Esophagus muscularis mucosa (tissue), 4 donors: ENCODE data around the gene GFRA1. TPM values are rescaled to one million over a fixed set of nuclear protein-coding genes. Genes with fewer than 3 reads are reported as not detected.

Experiments
- DNase-seq: peaks from one replicate; pipeline ENCODE4 v3.0.0-alpha.2; 2017; ENCODE audit errors: extremely low spot score
- H3K27ac ChIP-seq, 4 donors: fragments of 200-600 bp; sonication (generic); replicated peaks in 1 of 4; 1 replicate in 3 of 4; 2 replicates in 1 of 4; pipeline ENCODE4 v1.5.1; 2016 to 2019; ENCODE audit warnings: mild to moderate bottlenecking in 1 of 4
- H3K27me3 ChIP-seq, 4 donors: fragments of 200-600 bp; sonication (generic); one replicate each; pipeline versions ENCODE4 v1.5.1 to v1.6.0; 2016 to 2019
- H3K36me3 ChIP-seq, 4 donors: fragments of 200-600 bp; sonication (generic); one replicate each; pipeline ENCODE4 v1.5.1; 2016 to 2019
- H3K4me1 ChIP-seq, 4 donors: fragments of 200-600 bp; sonication (generic); one replicate each; pipeline ENCODE4 v1.5.1; 2016 to 2019
- H3K4me3 ChIP-seq, 4 donors: fragments of 200-600 bp; sonication (generic); 1 replicate in 2 of 4; 2 replicates in 2 of 4; pipeline ENCODE4 v1.5.1; 2016 to 2019; ENCODE audit warnings: mild to moderate bottlenecking in 4 of 4, moderate library complexity in 1 of 4
- H3K9me3 ChIP-seq, 4 donors: fragments of 200-600 bp; sonication (generic); 1 replicate in 3 of 4; 2 replicates in 1 of 4; pipeline ENCODE4 v1.5.1; 2016 to 2019
- EP300 ChIP-seq: sonication (generic); formaldehyde crosslinking; IDR thresholded peaks from one replicate; pipeline ENCODE4 v1.6.1; 2017; ENCODE audit warnings: antibody characterized with exemption
- POLR2A ChIP-seq: fragments of 450-650 bp; IDR thresholded peaks from one replicate; pipeline ENCODE4 v1.6.1; 2017; ENCODE audit warnings: antibody characterized with exemption, moderate library complexity, mild to moderate bottlenecking, low read depth
- POLR2AphosphoS5 ChIP-seq, 2 donors: sonication (generic); formaldehyde crosslinking; IDR thresholded peaks; one replicate each; pipeline ENCODE4 v1.6.1; 2017; ENCODE audit warnings: antibody characterized with exemption in 2 of 2
- WGBS: methylation state at CpG from one replicate; pipeline ENCODE4 v1.1.5; 2018; 5-methylcytosine and 5-hydroxymethylcytosine counted together
- intact Hi-C: fragments of 100-400 bp; cut with DNase I; formaldehyde crosslinking; loops from one replicate; pipeline ENCODE4 v1.15.1; 2023
- total RNA-seq, 4 donors: library from RNA; depleted of rRNA; stranded (reverse); fragments of >200 nt; gene quantifications; one replicate each; pipeline versions ENCODE4 v1.1.0 to v1.2.1, GENCODE V29; 2016
- TF ChIP-seq, protein P1 (sequence below), 3 experiments: fragments of 200-600 bp in 2 of 3; fragments of 450-650 bp in 1 of 3; sonication (generic) in 2 of 3; IDR thresholded peaks; one replicate each; pipeline ENCODE4 v1.5.1; 2017 to 2019; ENCODE audit warnings: antibody characterized with exemption in 3 of 3, mild to moderate bottlenecking in 2 of 3, moderate library complexity in 1 of 3

Gene GFRA1
- total RNA-seq, 4 donors from 2014 or later = 44.0 to 73.4 (median 64.5) TPM

DNA sequence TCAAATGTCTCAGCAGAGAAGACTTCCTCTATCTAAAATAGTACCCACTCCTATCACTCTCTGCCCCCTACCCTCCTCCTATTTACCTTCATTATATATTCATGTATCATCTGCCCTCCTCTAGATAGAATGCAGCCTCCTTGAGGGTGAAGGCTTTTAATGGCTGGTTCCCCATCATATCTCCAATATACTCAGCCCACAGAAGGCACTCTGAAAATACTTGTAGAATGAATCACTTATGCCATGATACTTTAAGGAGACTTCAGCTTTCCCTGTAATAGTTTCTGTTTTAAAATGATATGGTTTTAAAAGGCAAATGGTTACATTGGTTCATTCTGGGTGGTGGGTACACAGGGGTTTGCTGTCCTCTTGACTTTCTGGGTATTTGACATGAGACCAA lies 25.3 kb downstream of the GFRA1 start:
- no peak for DNase-seq
- Histone ChIP-seq H3K27ac (no peak overlapping the region), H3K27me3 (no peaks in the 10 kb centered on the region), H3K36me3 (no peaks in the 10 kb centered on the region), H3K4me1 (no peaks in the 10 kb centered on the region), H3K4me3 (no peak overlapping the region), H3K9me3 (no peaks in the 10 kb centered on the region)
- TF ChIP-seq, protein P1, sequence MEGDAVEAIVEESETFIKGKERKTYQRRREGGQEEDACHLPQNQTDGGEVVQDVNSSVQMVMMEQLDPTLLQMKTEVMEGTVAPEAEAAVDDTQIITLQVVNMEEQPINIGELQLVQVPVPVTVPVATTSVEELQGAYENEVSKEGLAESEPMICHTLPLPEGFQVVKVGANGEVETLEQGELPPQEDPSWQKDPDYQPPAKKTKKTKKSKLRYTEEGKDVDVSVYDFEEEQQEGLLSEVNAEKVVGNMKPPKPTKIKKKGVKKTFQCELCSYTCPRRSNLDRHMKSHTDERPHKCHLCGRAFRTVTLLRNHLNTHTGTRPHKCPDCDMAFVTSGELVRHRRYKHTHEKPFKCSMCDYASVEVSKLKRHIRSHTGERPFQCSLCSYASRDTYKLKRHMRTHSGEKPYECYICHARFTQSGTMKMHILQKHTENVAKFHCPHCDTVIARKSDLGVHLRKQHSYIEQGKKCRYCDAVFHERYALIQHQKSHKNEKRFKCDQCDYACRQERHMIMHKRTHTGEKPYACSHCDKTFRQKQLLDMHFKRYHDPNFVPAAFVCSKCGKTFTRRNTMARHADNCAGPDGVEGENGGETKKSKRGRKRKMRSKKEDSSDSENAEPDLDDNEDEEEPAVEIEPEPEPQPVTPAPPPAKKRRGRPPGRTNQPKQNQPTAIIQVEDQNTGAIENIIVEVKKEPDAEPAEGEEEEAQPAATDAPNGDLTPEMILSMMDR (IDR thresholded peaks at IDR 0.05) = no peak
- no peak for TF ChIP-seq POLR2A
- intact Hi-C loops = no loop called here

DNA sequence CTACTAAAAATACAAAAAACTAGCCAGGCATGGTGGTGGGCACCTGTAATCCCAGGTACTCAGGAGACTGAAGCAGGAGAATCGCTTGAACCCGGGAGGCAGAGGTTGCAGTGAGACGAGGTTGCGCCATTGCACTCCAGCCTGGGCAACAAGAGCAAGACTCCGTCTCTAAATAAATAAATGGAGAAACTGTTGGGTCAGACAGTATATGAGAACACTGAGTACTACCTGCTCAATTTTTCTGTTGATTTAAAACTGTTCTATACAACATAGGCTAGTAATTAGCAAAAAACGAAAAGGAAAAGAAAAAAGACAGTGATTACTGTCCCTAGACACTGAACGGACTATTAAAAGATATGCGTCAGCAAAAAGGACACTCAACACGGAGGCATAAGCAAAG lies 26.7 kb downstream of the GFRA1 start:
- WGBS = 79% methylated on average over 9 of the region's 9 CpGs
- Histone ChIP-seq H3K27me3 (no peaks in the 10 kb centered on the region), H3K4me1 (no peaks in the 10 kb centered on the region), H3K4me3 (no peak overlapping the region), H3K36me3 (no peaks in the 10 kb centered on the region), H3K27ac (no peak overlapping the region), H3K9me3 (no peaks in the 10 kb centered on the region)
- DNase-seq = no peak
- TF ChIP-seq, protein P1 (IDR thresholded peaks at IDR 0.05) = no peak
- no peak for TF ChIP-seq EP300
- no peak for TF ChIP-seq POLR2A
- TF ChIP-seq POLR2AphosphoS5 (IDR thresholded peaks at IDR 0.05) = no peak
- intact Hi-C loops = no loop called here

DNA sequence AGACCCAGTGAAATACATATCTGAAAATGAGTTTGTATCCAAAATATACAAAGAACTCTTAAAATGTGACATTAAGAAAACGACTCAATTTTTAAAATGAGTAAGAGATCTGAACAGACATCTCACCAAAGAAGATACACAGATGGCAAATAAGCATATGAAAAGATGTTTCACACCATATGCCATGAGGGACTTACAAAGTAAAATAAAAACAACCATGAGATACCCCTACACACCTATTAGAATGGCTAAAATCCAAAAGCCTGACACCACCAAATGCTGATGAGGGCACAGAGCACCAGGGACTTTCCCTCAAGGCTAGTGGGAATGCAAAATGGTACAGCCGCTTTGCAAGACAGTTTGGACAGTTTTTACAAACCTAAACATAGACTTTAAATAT lies 27.9 kb downstream of the GFRA1 start:
- intact Hi-C loops = no loop called here
- Histone ChIP-seq H3K36me3 (no peaks in the 10 kb centered on the region), H3K27me3 (peaks cover 0 to 7% (median 0%) of the 10 kb centered on the region in 4 donors), H3K9me3 (no peaks in the 10 kb centered on the region), H3K4me3 (no peak overlapping the region), H3K27ac (no peak overlapping the region), H3K4me1 (no peaks in the 10 kb centered on the region)
- WGBS = 67% methylated on average over 2 of the region's 2 CpGs
- no peak for DNase-seq
- TF ChIP-seq, protein P1 (IDR thresholded peaks at IDR 0.05) = no peak
- TF ChIP-seq EP300 (no peak), POLR2AphosphoS5 (IDR thresholded peaks at IDR 0.05) (no peak), POLR2A (no peak)

DNA sequence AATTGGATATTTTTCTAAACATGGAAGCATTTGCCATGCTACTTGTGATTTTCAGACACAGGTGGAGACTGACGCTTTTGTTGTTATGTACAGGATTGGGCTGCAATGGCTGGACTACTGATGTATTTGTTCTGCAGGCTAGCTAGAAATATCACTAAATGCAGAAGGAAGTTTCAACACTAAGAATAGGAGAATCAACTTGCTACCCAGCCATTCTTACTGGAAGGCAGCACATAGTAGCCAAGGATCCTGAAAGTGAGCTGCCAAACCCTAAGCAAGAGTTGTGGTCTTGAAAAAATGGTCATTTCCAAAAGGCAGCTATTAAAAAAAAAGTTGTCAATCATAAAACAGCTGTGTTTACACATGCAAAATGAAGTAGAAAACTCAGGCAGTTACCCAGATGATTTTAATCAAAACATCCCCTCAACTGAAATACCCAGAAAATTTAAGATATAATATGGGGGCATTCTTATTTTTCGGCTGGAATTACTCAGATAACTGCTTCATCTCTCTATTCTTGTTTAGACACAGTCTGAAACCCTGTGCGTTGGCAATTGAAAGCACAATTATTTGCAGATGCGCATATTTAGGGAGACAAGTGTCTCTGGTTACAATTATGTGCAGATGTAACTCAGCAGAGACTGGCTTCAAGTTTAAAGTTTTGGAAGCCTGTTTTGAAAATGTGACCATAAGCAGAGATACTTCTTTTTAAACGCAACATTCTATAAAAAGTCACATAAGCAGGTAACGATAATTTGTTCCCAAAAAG lies 31.2 kb downstream of the GFRA1 start:
- Histone ChIP-seq H3K36me3 (no peaks in the 10 kb centered on the region), H3K4me3 (no peak overlapping the region), H3K9me3 (no peaks in the 10 kb centered on the region), H3K27me3 (peaks cover 0 to 10% (median 0%) of the 10 kb centered on the region in 4 donors), H3K4me1 (peaks cover 0 to 6% (median 0%) of the 10 kb centered on the region in 4 donors), H3K27ac (no peak overlapping the region)
- TF ChIP-seq EP300 (no peak), POLR2AphosphoS5 (IDR thresholded peaks at IDR 0.05) (no peak), POLR2A (no peak)
- TF ChIP-seq, protein P1 (IDR thresholded peaks at IDR 0.05) = no peak
- intact Hi-C loops = no loop called here
- 71% methylated on average over 6 of the region's 6 CpGs for WGBS
- no peak for DNase-seq

DNA sequence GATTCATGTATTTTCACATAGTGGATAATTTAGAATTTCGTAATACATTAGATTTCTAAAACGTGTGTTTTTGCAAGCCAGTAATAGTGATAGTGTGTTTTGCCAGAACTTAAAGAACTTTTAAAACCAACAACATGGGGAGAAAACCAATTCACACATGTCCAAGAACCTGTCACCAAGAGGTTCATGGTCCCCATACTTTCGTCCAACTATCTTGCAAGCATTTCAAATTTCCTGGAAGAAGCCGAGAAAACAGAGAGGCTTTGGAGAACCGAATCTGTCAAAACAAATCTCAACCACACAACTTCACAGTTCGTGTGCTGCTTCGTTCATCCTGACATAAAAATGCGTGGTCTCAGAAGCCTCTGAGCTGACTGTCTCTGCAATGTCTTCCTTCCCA lies 31.9 kb downstream of the GFRA1 start:
- no peak overlapping the region for H3K4me3 ChIP-seq
- TF ChIP-seq, protein P1 (IDR thresholded peaks at IDR 0.05) = no peak
- no peak for TF ChIP-seq EP300
- TF ChIP-seq POLR2AphosphoS5 (IDR thresholded peaks at IDR 0.05) = no peak
- TF ChIP-seq POLR2A = no peak
- H3K27me3 ChIP-seq = peaks cover 0 to 10% (median 0%) of the 10 kb centered on the region in 4 donors
- peaks cover 0 to 6% (median 0%) of the 10 kb centered on the region in 4 donors for H3K4me1 ChIP-seq
- no peak overlapping the region for H3K27ac ChIP-seq
- no peaks in the 10 kb centered on the region for H3K36me3 ChIP-seq
- intact Hi-C loops = no loop called here
- no peak for DNase-seq
- no peaks in the 10 kb centered on the region for H3K9me3 ChIP-seq
- 49% methylated on average over 8 of the region's 8 CpGs for WGBS
